Activated T-helper 2 cell treated with anti-CD3 and anti-CD28 coated beads, Interferon-gamma antibody, Interleukin-2, Interleukin-4, amounts not matched to agents 10 μg/mL and 5 μg/mL and 100 μg/mL, durations not matched to agents 14 hours and 24 hours and 36 hours (primary cell): ENCODE data around the gene PCDHA4. TPM values are rescaled to one million over a fixed set of nuclear protein-coding genes. Genes with fewer than 3 reads are reported as not detected.
"Not testable (repeated sequence)": the region's sequence is repeated elsewhere in the genome, so short reads cannot be mapped to it uniquely, and the experiment has no call there.

Experiments
- DNase-seq: peaks from one replicate; pipeline ENCODE4 v3.0.0; 2021; ENCODE audit warnings: low spot score
- H3K27ac Mint-ChIP-seq: one replicate; pipeline ENCODE4 v1.8.0; 2021; ENCODE audit warnings: mixed read lengths
- H3K27me3 Mint-ChIP-seq: one replicate; pipeline ENCODE4 v1.8.0; 2021; ENCODE audit warnings: low read depth, mixed read lengths
- H3K36me3 Mint-ChIP-seq: one replicate; pipeline ENCODE4 v1.8.0; 2021; ENCODE audit warnings: low read depth, mixed read lengths
- H3K4me1 Mint-ChIP-seq: one replicate; pipeline ENCODE4 v1.8.0; 2021; ENCODE audit warnings: low read depth, mixed read lengths
- H3K4me3 Mint-ChIP-seq: one replicate; pipeline ENCODE4 v1.8.0; 2021; ENCODE audit warnings: low read depth, mild to moderate bottlenecking, moderate library complexity, mixed read lengths
- H3K9me3 Mint-ChIP-seq: one replicate; pipeline ENCODE4 v1.8.0; 2021; ENCODE audit warnings: mixed read lengths
- intact Hi-C: fragments of 100-400 bp; cut with micrococcal nuclease; formaldehyde crosslinking; loops from one replicate; pipeline ENCODE4 v1.15.1; 2023
- total RNA-seq: library from RNA; stranded (reverse); gene quantifications from 2 replicates; pipeline ENCODE4 v1.2.3, GENCODE V29; 2022

PCDHA4 gene
- total RNA-seq, 1 donor from 2014 or later = not detected

GRCh38 chr5:140828362-140828737 is 21.5 kb downstream of the PCDHA4 start:
- Mint-ChIP-seq H3K4me3 (no peak overlapping the region), H3K9me3 (peaks cover 41% of the 10 kb centered on the region), H3K27ac (no peak overlapping the region), H3K36me3 (no peaks in the 10 kb centered on the region), H3K27me3 (no peaks in the 10 kb centered on the region), H3K4me1 (no peaks in the 10 kb centered on the region)
- no peak for DNase-seq
- intact Hi-C loops = no loop called here

- H3K4me3 Mint-ChIP-seq, H3K27me3 Mint-ChIP-seq, H3K27ac Mint-ChIP-seq, intact Hi-C loops, H3K36me3 Mint-ChIP-seq, H3K4me1 Mint-ChIP-seq, DNase-seq: not testable (repeated sequence)
- H3K9me3 Mint-ChIP-seq = peaks cover 48% of the 10 kb centered on the region
These were observed 22.9 kb downstream of the PCDHA4 start for GRCh38 chr5:140829511-140830501.

GRCh38 chr5:140833993-140834392 is 27.1 kb downstream of the PCDHA4 start, which contains the start of gene PCDHA7:
Gene PCDHA7 (plus strand): TSS chr5:140834269. CDS start chr5:140834384, 115 bp downstream.
- Mint-ChIP-seq H3K27me3 (no peaks in the 10 kb centered on the region), H3K4me1 (no peaks in the 10 kb centered on the region), H3K27ac (no peak within 1 kb of the TSS), H3K36me3 (no peaks in the 10 kb centered on the region), H3K4me3 (no peak within 1 kb of the TSS), H3K9me3 (peaks cover 34% of the 10 kb centered on the region)
- intact Hi-C loops = no loop called here
- no peak for DNase-seq

DNA sequence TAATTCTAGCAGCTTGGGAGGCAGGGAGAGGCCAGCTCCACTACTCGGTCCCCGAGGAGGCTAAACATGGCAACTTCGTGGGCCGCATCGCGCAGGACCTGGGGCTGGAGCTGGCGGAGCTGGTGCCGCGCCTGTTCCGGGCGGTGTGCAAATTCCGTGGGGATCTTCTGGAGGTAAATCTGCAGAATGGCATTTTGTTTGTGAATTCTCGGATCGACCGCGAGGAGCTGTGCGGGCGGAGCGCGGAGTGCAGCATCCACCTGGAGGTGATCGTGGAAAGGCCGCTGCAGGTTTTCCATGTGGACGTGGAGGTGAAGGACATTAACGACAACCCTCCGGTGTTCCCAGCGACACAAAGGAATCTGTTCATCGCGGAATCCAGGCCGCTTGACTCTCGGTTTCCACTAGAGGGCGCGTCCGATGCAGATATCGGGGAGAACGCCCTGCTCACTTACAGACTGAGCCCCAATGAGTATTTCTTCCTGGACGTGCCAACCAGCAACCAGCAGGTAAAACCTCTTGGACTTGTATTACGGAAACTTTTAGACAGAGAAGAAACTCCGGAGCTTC is 27.7 kb downstream of the PCDHA4 start:
- H3K4me3 Mint-ChIP-seq, H3K27me3 Mint-ChIP-seq, H3K27ac Mint-ChIP-seq, H3K36me3 Mint-ChIP-seq, H3K4me1 Mint-ChIP-seq, intact Hi-C loops, DNase-seq: not testable (repeated sequence)
- peaks cover 32% of the 10 kb centered on the region for H3K9me3 Mint-ChIP-seq

DNA sequence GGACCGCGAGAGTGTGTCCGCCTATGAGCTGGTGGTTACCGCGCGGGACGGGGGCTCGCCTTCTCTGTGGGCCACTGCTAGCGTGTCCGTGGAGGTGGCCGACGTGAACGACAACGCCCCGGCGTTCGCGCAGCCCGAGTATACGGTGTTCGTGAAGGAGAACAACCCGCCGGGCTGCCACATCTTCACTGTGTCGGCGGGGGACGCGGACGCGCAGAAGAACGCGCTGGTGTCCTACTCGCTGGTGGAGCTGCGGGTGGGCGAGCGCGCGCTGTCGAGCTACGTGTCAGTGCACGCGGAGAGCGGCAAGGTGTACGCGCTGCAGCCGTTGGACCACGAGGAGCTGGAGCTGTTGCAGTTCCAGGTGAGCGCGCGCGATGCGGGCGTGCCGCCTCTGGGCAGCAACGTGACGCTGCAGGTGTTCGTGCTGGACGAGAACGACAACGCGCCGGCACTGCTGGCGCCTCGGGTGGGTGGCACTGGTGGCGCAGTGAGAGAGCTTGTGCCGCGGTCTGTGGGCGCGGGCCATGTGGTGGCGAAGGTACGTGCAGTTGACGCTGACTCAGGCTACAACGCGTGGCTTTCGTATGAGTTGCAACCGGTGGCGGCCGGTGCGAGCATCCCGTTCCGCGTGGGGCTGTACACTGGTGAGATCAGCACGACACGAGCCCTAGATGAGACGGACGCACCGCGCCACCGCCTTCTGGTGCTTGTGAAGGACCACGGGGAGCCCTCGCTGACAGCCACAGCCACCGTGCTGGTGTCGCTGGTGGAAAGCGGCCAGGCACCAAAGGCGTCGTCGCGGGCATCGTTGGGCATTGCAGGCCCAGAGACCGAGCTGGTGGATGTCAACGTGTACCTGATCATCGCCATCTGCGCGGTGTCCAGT is 29.0 kb downstream of the PCDHA4 start:
- intact Hi-C loops = no loop called here
- Mint-ChIP-seq H3K9me3 (peaks cover 35% of the 10 kb centered on the region), H3K27me3 (no peaks in the 10 kb centered on the region), H3K4me1 (no peaks in the 10 kb centered on the region), H3K27ac (no peak overlapping the region), H3K36me3 (no peaks in the 10 kb centered on the region), H3K4me3 (no peak overlapping the region)
- DNase-seq = no peak

- Mint-ChIP-seq H3K27me3 (no peaks in the 10 kb centered on the region), H3K9me3 (peaks cover 20% of the 10 kb centered on the region), H3K27ac (no peak within 1 kb of the TSS), H3K36me3 (no peaks in the 10 kb centered on the region), H3K4me3 (no peak within 1 kb of the TSS), H3K4me1 (no peaks in the 10 kb centered on the region)
- DNase-seq = no peak
- intact Hi-C loops = no loop called here
These were observed 34.4 kb downstream of the PCDHA4 start, which contains the start of gene PCDHA8 for GRCh38 chr5:140840978-140841962. Gene PCDHA8 (plus strand): TSS chr5:140841187. CDS start chr5:140841322, 135 bp downstream.

DNA sequence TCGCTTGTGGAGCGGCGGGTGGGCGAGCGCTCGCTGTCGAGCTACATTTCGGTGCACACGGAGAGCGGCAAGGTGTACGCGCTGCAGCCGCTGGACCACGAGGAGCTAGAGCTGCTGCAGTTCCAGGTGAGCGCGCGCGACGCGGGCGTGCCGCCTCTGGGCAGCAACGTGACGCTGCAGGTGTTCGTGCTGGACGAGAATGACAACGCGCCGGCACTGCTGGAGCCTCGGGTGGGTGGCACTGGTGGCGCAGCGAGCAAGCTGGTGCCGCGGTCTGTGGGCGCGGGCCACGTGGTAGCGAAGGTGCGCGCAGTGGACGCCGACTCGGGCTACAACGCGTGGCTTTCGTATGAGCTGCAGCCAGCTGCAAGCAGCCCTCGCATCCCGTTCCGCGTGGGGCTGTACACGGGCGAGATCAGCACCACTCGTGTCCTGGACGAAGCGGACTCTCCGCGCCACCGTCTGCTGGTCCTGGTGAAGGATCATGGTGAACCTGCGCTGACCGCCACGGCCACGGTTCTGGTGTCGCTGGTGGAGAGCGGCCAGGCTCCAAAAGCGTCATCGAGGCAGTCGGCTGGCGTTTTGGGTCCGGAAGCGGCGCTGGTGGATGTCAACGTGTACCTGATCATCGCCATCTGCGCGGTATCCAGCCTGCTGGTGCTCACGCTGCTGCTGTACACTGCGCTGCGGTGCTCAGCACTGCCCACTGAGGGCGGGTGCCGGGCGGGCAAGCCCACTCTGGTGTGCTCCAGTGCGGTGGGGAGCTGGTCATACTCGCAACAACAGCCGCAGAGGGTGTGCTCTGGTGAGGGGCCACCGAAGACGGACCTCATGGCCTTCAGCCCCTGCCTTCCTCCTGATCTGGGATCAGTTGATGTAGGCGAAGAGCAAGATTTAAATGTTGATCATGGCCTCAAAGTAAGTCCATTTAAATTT is 36.2 kb downstream of the PCDHA4 start:
- Mint-ChIP-seq H3K4me1 (no peaks in the 10 kb centered on the region), H3K4me3 (no peak overlapping the region), H3K27ac (no peak overlapping the region), H3K36me3 (no peaks in the 10 kb centered on the region), H3K9me3 (peaks cover 34% of the 10 kb centered on the region), H3K27me3 (no peaks in the 10 kb centered on the region)
- no peak for DNase-seq
- intact Hi-C loops = no loop called here

DNA sequence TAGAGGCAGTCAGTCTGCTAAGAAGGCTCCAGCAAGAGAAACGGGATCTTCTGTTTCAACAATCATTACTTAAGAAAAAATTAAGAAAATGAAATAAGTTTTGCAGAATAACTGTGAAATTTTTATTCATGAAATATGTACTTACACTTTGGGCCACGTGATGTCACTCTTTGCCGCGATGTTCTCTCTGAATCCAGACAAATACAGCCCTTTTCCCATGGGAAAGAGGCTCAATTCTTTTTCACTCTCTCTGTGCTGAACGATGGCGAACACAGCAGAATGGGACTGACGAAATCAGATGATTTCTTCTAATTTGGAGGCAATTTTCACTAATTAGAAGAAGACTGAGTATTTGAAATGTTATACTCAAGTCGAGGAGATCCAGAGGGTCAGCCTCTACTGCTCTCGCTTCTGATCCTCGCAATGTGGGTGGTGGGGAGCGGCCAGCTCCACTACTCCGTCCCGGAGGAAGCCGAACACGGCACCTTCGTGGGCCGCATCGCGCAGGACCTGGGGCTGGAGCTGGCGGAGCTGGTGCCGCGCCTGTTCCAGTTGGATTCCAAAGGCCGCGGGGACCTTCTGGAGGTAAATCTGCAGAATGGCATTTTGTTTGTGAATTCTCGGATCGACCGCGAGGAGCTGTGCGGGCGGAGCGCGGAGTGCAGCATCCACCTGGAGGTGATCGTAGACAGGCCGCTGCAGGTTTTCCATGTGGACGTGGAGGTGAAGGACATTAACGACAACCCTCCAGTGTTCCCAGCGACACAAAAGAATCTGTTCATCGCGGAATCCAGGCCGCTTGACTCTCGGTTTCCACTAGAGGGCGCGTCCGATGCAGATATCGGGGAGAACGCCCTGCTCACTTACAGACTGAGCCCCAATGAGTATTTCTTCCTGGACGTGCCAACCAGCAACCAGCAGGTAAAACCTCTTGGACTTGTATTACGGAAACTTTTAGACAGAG is 41.6 kb downstream of the PCDHA4 start, which contains the start of gene PCDHA9:
Gene PCDHA9, plus strand, starts transcription at position 244 of the 964 bp plus-strand sequence. Its CDS starts 114 bp downstream, at position 358.
- H3K27me3 Mint-ChIP-seq, H3K4me3 Mint-ChIP-seq, DNase-seq, intact Hi-C loops, H3K27ac Mint-ChIP-seq, H3K4me1 Mint-ChIP-seq, H3K36me3 Mint-ChIP-seq: not testable (repeated sequence)
- H3K9me3 Mint-ChIP-seq = peaks cover 31% of the 10 kb centered on the region

- H3K4me3 Mint-ChIP-seq, H3K4me1 Mint-ChIP-seq, H3K36me3 Mint-ChIP-seq, H3K27ac Mint-ChIP-seq, DNase-seq, H3K27me3 Mint-ChIP-seq: not testable (repeated sequence)
- intact Hi-C loops = loop anchor here (10.0 kb wide), 1 partner anchor 55 kb away; the partner anchor contains the start of gene PCDHA2
- H3K9me3 Mint-ChIP-seq = peaks cover 29% of the 10 kb centered on the region
These were observed 43.2 kb downstream of the PCDHA4 start for GRCh38 chr5:140849831-140850634.
